ENCODE results near the gene CDC6.

DNA sequence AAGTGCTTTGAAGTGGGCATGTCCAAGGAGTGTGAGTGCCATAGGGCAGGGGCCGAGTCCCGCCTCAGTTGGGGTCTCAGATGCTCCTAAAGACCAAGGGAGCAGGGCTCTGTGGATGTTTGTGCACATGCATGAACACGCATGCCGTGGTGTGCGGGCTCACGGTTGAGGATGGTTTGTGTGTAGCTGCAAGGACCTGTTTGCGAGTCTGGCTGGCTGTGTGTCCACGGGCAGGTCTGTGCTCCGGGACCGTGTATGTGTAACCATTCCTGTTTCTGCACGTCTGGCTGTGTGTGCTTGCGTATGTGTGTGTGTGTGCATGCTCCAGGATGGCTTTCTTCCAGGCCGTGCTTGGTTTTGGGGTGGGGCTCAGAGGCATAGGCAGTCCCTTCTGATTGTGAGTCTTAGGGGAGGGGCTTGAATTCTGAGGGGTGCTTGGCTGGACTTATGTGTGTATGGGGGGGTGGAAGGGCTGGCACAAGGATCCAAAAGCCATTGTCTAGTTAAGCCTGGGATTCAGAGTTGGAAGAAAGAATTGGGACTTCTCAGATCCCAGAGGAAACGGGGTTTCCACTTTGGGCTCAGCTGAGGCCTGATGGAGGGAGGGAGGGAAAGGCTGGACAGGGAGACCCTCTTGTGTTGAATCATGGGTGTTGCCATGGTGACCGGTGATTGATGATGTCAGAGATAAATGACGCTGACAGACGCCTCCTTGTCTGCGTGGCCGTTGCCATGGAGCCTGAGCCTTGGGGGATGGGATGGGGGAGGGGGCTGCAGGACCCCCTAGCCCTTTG lies 62.4 kb downstream of the CDC6 start:
- TF ChIP-seq, protein P1, sequence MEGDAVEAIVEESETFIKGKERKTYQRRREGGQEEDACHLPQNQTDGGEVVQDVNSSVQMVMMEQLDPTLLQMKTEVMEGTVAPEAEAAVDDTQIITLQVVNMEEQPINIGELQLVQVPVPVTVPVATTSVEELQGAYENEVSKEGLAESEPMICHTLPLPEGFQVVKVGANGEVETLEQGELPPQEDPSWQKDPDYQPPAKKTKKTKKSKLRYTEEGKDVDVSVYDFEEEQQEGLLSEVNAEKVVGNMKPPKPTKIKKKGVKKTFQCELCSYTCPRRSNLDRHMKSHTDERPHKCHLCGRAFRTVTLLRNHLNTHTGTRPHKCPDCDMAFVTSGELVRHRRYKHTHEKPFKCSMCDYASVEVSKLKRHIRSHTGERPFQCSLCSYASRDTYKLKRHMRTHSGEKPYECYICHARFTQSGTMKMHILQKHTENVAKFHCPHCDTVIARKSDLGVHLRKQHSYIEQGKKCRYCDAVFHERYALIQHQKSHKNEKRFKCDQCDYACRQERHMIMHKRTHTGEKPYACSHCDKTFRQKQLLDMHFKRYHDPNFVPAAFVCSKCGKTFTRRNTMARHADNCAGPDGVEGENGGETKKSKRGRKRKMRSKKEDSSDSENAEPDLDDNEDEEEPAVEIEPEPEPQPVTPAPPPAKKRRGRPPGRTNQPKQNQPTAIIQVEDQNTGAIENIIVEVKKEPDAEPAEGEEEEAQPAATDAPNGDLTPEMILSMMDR (IDR thresholded peaks at IDR 0.05) = no peak
- TF ChIP-seq EZH2phosphoT487 (IDR thresholded peaks at IDR 0.05) (no peak), EZH2 (IDR thresholded peaks at IDR 0.05) (no peak)
